NCI-H2029 (cell line): ENCODE results near the gene RPGR.
A peak's percentile ranks its signal among the peaks of the same experiment; 100 is the strongest.

Experiments
- DNase-seq: peaks from one replicate; lab custom pipeline; 2025; lab: John Stamatoyannopoulos, UW

Gene RPGR, protein sequence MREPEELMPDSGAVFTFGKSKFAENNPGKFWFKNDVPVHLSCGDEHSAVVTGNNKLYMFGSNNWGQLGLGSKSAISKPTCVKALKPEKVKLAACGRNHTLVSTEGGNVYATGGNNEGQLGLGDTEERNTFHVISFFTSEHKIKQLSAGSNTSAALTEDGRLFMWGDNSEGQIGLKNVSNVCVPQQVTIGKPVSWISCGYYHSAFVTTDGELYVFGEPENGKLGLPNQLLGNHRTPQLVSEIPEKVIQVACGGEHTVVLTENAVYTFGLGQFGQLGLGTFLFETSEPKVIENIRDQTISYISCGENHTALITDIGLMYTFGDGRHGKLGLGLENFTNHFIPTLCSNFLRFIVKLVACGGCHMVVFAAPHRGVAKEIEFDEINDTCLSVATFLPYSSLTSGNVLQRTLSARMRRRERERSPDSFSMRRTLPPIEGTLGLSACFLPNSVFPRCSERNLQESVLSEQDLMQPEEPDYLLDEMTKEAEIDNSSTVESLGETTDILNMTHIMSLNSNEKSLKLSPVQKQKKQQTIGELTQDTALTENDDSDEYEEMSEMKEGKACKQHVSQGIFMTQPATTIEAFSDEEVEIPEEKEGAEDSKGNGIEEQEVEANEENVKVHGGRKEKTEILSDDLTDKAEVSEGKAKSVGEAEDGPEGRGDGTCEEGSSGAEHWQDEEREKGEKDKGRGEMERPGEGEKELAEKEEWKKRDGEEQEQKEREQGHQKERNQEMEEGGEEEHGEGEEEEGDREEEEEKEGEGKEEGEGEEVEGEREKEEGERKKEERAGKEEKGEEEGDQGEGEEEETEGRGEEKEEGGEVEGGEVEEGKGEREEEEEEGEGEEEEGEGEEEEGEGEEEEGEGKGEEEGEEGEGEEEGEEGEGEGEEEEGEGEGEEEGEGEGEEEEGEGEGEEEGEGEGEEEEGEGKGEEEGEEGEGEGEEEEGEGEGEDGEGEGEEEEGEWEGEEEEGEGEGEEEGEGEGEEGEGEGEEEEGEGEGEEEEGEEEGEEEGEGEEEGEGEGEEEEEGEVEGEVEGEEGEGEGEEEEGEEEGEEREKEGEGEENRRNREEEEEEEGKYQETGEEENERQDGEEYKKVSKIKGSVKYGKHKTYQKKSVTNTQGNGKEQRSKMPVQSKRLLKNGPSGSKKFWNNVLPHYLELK

DNA sequence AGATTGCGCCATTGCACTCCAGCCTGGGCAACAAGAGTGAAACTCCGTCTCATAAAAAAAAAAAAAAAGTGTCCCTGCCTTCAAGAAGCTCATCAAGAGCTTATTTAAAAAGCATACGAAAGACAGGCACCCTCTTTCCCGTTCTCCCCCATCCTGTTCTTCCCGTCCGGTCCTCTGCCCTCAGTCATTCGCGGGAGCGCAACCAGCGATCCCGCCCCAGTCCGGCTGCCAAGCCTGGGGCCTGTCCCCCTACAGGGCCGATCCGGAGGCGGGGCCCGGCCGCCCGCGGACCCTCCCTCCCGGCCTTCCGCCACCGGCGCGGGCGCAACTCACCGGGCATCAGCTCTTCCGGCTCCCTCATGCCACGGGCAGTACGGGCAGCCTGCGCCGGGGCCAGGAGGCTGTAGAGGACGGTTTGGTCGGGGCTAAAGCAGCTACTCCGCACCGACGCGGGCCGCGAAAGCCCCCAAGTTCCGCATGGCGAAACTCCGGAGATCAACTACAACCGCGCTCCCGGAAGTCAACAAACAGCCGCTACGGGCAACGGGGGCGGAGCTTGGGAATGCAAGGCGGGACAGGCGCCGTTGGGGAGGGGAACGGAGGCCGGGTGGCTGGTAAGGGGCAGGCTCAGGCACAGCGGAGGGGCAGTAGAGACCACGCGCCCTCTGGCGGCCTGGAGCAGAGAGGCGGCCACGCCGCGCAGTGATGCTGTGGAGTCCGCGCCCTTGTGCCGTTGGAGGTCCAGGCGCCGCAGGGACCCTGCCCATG is at the start of gene RPGR:
Gene RPGR (minus strand): TSS at position 503 of the 768 bp plus-strand sequence. CDS start 142 bp downstream, at position 361.
- peak; percentile 86 for DNase-seq

DNA sequence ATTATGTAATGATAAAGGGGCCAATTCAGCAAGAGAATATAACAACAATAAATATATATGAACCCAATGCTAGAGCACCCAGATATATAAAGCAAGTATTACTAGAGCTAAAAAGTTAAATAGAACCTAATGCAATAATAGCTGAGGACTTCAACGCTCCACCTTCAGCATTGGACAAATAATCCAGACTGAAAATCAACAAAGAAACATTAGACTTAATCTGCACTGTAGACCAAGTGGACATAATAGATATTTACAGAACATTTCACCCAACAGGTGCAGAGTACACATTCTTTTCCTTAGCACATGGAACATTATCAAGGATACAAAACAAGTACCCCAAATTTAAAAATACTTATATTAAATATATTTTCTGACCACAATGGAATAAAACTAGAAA is 49.4 kb upstream of the RPGR start:
- no peak for DNase-seq

DNA sequence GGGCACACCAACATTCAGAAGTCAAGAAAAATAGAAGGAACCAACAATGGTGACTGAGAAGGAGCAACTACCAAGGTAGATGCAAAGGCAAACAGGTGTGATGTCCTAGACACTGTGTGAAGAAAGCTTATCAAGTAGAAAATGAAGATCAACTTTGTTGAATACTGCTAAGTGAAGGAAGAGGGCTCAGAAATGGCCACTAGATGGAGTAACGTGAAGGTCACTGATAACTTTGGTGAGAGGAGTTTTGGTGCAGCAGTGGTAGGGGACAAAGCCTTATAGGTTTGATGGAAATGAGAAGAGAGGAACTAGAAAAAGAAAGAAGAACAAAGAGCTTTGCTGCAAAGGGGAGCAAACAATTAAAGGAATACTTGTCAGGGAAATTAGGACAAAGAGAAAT is 48.6 kb upstream of the RPGR start:
- DNase-seq, result no peak

DNA sequence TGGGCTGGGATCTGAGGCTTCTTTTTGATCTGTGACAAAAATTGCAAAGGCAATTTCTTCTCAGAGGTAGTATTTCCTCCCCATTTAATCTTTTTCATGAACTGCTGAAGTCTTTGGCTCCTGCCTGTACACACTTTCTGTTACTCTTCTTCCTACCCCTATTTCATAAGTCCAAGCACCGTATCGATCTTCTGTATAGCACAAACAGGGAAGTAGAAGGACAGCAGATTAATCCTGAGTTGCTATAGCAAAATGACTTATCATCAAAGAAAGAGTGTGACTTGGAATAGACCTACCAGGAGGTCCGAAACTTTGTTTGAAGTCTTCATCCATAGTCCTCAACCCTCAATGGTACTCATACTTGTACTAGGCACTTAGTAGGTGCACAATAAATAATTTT is 47.1 kb upstream of the RPGR start:
- no peak for DNase-seq

DNA sequence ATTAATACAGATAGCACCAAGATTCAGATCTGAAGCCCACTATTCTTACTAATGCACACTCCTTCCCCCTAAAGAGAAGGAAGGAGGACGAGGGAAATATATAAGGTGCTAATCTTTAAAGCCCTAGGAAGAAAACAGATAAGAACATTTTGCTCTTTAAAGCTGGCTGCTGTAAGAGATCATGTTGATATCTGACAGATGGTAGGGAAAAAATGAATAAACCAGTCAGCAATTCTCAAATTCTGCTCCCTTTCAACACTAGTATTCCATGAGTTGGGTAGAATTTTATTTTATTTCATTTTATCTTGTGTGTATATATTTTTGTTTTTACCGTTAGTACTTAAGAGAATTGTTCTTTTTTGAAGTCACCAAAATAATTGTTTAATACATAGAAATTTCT is 44.3 kb upstream of the RPGR start:
- DNase-seq, result no peak

DNA sequence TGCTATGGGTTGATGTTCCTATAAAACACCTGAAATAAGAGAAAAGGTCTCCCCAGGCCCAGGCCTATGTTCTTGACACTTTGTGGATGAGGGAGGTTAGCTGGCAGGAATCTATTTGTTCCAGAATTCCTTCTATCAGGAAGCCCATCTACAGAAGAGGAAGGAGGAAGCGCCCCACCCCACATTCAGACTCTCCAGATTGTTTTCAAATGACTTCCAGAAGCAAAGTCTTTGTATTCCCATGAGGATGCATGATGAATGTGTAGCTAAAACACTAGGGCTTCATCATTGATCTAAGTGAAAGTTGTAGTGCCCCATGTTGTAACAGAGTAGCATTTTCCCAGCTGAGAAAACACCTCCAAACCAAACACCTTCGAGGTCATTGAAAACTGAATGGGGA is 41.5 kb upstream of the RPGR start:
- no peak for DNase-seq

DNA sequence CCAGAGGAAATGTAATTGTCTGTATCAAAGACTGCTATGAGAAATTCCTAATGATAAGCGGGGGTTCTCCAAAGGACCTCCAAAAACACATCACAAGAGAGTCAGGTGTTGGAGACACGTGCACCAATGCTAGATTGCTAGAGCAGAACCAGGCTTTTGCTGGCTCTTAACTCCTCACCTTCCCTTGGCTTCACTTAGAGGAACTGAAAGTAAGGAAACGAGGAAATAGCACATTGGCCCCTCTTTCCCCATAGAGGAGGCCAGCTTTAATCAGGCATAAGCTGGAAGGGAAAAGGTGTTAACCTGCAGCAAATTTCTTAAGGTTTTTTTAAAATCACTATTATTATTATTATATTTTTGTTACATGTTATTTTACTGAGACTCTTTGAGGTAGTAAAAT is 38.6 kb upstream of the RPGR start:
- DNase-seq, result no peak

DNA sequence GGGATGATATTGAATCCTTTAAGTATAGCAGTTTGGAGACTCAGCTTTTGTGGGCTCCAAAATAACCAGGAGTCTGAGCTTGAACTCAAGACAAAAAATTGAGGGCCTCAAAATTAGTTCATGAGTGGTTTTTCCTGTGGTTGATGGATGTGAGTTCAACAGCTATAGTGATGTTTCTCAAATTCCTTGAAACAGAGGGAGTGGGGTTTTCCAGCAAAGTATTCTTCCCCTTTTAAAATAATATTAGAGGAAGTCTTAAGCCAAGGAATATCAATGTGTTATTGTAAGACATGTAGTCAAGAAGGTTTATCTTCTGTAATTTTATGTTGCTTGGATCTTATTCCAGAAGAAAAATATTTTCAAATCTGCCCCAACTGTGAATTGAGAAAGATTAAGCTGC is 35.7 kb upstream of the RPGR start:
- no peak for DNase-seq

DNA sequence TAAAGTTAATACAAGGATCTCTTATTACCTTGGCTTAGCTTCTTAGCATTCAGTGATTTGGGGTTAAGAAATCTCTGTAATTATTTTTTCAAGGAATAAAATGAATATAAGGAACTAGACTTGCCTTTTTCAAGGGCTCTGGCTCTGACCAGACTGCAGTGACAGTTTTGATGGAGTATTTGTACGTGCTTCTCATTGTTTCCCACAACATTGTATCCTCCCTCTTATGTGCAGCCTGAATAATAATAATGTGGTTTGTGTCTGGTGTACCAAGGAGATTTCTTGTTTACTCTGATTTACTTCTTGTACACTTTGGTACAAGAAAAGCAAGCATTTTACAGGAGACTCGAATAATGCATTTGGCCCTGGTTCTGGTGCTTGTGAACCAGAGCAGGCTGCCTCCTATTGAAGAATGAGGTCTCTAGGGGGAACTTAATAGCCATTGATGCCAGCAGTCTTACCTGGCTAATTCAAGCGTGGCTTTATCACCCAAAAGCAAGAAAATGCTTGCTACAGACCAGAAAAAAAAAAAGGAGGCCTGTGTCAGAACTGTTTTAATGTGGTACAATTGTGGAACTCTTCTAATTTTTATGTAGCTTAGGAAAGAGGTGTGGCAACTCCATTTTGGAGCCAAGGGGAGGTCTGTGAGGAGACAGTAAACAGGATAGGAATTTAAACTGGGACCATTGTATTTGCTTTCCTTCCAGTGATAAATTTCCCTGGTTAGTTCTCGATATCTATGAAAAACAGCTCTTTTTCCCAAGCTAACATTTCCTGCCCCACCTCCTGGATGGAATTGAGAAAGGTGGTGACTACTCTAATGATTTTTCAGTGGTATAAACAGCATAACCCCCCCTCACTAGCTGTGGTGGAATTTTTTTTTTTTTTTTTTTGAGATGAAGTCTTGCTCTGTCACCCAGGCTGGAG is 30.7 kb upstream of the RPGR start:
- no peak for DNase-seq

DNA sequence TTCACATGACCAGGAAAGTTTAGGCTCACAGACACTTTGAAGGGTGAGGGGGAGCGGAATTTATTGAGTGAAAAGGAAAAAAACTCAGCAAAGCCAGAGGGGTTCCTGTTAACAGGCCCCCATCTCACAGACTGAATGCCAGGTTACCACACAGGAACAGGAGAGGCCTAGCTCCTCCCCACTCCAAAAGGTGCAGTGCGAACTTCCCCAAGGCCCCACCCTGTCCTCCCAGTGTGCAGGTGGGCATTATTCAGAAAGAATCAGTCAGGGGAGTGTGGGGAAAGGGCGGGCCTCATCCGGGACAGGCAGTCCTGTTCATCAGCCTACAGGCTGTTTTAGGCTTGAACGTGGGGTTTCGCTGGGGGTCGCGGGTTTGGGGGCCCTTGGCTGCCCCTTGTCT is 29.1 kb upstream of the RPGR start:
- DNase-seq, result no peak

DNA sequence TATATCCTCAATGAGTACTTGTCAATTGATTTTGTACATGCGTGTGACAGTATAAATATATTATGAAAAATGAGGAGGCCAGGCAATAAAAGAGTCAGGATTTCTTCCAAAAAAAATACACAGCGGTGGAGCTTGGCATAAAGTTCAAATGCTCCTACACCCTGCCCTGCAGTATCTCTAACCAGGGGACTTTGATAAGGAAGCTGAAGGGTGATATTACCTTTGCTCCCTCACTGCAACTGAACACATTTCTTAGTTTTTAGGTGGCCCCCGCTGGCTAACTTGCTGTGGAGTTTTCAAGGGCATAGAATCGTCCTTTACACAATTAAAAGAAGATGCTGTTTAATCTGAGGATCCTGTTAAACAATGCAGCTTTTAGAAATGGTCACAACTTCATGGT is 25.1 kb upstream of the RPGR start, which contains the start of gene OTC:
Gene OTC (plus strand): TSS at position 243 of the 400 bp plus-strand sequence. CDS start 93 bp downstream, at position 336.
- no peak for DNase-seq

DNA sequence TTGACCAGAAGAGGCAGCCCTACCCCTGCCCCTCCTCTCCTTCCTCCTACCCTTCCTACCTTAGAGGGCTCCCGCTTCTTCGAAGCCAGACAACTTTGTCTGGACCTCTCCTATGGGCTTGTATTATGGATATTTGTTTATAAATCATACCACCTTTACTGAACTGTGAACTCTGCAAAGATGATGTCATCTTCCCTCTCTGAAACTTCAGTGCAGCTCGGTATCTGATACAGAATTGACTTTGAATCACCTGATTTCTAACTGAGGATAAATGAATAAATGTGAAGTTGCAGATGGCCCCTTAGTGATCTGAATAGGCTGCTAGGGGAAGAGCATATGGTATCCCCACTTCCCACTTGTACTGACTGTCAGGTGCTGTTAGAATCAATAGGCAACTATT is 24.0 kb upstream of the RPGR start:
- no peak for DNase-seq

DNA sequence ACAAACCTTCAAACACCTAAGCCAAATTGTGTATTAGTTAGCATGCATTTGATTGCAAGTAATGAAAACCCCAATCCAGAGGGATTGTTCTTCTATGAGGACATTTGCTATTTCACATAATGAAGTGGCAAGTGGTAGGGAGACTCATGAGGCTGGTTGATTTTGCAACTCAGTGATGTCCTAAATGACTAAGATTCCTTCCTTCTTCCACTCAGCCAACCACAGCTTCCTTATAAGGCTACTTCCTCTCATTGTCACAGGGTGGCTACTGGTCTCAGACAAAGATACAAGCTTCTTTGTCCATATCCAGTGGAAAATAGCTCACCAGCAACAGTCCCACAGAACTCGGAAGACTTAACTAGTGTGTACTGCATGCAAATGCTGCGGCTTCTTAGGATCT is 19.8 kb upstream of the RPGR start:
- no peak for DNase-seq

DNA sequence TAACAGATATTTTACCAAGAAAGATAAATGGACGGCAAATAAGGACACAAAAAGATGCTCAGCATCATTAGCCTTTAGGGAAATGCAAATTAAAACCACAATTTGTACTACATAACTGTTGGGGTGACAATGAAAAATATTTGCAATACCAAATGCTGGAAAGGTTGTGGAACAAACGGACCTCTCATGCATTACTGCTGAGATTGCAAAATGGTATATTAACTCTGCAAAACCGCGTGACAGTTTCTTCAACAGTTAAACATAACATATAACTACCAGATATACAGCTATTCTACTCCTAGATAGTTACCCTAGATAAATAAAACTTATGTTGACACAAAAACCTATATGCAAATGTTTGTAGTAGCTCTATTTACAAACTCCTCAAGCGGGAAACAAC is 18.8 kb upstream of the RPGR start:
- no peak for DNase-seq

DNA sequence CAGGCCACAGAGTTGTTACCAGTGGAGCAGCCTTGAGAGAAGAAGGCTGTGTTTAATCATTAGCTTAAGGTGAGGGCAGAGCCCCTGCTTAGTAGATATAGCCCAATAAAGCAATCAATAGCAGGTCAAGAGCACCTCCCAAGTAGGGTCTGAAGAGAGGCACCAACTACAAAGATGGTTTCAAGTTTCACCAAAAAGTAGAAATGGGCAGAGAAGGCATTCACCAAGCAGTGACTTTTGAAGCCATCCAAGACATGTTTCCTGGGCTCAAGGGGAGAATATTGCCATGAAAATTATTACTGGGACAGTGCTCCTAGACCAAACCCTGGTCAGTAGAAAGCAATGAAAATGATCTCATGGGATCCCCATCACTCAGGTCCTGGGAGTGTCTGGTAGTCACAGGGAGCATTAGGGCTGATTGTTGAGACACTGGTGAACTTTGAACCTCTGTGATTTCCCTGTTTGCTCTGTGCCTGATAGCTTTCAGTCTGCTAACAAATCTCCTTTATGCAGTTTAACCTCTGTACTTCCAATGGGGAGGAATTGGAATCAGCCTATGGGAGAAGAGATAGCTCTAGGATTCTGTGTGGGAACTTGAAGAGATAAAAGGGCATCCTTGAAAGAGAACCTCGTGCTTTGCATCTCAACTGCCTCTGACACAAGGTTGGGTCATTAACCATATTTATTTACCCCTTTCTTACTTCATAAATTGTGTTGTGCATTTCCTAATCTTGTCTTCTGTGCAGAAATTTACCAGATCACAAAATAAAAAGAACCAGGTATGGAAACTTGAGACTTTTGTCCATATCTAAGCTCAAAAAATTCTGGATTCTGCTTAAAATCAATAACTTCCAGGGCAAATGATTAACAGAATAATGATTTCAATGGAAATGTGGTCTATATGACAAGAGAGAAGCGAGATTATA is 15.8 kb upstream of the RPGR start:
- no peak for DNase-seq

DNA sequence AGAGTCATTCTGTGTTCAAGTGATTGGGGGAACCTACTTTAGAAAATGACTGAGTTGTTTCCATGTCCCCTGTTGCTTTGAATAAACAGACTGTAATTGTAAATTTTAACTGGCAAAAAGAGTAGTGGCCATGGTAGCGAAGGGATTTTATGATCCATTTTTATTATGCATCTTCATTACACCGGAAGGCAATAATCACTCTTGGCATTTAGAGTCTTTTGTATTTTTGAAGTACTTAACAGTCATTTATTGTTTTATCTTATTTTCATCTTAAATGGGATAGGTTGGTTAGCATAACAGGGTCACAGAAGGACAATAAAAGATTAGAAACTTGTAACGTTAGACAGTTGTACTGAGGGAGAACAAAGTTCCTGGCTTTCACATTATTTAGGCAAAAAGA is 14.1 kb upstream of the RPGR start:
- DNase-seq, result no peak

DNA sequence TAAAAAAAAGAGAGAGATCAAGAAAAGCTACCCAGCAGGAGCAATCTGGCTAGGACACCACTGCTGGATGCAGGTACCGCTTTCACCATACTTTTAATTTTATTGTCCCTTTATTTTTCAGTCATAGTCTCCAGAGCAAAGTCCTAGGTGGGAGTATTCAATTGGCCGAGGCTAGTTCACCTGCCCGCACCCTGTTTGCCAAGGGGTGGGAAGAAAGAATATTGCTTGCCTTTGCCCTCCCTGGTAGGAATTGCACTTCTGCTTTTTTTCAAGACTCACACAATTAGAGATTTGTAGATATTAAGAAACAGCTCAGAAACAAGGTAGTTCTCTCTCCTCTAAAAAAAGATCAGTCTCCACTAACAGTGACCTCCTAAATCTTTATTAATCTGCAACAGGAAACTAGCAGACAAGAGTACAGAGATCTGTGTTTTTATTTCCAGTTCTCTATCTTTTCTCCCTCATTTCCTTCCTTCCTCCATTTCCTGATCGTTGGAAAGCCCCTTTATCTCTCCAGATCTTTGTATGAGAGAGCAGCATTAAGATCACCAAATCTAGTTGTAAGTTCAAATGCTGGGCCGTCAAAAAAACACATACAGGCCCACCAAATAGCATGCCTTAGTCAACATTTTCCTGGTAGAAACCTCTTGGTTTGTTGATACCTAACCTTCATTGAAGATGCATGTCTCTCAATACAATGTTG is 9.4 kb upstream of the RPGR start:
- DNase-seq, result no peak

DNA sequence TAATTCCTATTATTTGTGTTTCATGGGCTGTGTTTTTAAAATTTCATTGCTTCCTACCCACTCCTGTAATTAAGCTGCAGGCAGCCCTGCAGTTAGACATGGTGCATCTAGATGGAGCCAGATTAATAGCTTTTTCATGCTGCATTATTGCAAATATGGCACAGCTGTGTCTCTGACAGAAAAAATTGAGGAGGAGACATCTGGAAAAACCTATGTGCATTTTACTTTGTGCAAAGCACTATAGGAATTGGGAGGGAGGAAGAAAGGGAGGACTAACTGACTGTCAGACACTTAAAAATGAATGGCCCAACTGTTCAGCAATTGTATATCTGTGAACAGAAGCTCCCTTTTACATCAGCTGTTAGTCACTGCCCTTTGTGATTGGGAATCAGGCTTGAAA is 8.1 kb upstream of the RPGR start:
- DNase-seq, result no peak

DNA sequence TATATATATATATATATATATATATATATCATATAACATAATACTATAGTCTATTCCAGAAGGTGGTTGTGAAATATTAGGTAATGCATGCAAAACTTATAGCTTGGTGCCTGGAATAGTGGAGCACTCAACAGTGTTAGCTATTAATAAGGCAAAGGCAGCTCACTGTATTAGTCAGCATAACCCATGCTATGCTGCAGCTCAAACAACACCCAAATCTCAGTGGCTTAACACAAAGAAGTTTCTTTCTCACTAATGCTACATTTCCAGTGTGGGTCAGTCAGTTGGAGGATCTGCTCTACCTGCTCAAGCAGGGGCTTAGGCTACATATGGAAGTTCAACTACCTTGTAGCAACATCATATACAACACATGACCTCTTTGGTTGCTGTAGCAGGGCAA is 5.2 kb upstream of the RPGR start:
- no peak for DNase-seq
